Measurements from ENCODE around the gene RCAN1.
A peak's percentile ranks its signal among the peaks of the same experiment; 100 is the strongest.

RCAN1 gene

DNA sequence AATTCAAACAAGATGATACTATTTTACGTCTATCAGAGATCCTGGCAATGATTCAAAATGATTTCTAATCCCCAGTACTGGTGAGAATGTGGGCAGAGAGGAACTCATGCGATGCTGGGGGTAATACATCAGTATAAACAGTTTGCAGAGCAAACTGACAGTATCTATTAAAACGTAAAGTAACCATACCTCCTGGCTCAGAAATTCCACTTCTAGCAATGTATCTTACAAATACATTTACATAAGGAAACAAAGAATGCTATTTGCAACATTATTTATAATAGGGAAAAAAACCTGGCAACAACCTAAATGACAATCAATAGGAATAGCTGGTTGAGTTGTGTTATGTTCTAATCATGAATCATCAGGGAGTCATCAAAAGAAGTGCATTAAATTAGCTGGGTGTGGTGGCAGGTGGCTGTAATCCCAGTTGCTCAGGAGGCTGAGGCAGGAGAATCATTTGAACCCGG lies 15.9 kb downstream of the RCAN1 start:
- DNase-seq (ENCODE audit: low spot score): no peak

DNA sequence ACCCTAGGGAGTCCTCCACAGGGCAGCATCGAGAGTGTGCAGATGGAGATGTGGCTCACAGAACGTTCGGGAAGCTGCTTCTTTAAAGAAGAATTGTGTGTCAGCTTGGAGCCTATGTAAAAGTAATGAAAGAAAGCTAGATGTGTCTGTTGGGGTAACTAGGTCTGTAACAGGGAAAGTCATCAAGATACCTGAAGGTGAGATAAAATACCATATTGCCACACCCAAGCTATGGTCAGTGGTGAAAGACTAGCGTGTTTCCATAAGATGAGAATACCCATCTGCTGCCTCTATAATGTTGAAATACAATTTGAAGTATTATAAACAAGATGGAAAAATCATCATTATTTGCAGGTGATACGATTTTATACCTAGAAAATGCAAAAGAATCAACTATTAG lies 17.5 kb downstream of the RCAN1 start:
- no peak for DNase-seq (ENCODE audit: low spot score)

DNA sequence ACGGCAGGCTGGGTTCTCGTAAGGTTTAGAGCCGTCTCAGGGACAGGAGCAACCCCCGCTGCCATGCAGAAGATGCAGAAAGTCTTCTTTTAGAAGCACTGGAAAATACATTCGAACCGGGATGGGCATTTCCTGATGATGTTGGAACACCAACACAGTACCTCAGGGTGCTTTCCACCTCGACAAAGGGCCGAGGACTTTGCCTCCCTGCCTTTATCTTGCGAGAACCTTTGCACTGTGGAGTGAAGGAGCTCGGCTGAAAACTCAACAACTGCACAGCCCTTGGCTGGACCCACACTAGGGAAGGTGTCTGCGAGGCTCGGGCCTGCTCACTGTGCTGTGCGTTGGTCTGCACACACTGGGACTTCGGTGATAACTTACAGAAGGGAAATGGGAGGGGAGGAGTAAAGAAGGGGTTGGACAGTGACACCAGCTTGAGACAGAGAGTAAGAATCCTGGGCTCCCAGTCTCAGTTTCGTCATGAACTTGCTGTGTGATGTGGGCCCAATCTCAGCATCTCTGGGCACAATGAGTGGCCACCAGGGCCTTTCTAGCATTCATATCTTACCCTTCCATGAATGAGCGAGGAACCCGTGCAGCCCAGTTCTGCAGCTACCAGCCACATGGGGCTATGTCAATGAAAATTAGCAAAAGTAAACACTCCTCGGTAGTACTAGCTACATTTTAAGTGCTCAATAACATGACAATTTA lies 18.2 kb downstream of the RCAN1 start:
- no peak for DNase-seq (ENCODE audit: low spot score)

DNA sequence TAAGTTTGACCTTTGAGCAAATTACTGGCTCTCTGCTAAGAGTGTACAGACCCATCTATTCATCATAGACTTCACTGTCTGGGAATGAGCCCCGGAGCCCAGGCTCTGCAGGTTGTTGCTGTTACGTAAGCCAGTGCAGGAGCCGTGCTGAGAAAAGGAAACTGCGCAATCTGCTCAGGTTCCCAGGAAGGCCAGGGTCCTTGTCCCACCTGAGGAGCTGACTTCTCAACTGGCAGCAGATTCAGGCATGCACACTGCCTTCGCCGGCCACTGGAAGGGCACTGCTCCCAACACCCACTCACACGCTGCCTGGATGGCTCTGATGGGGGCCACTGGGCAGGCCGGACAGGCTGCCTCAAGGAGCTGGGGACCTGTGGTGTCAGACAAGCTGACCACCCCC lies 19.5 kb downstream of the RCAN1 start:
- DNase-seq (ENCODE audit: low spot score): no peak

DNA sequence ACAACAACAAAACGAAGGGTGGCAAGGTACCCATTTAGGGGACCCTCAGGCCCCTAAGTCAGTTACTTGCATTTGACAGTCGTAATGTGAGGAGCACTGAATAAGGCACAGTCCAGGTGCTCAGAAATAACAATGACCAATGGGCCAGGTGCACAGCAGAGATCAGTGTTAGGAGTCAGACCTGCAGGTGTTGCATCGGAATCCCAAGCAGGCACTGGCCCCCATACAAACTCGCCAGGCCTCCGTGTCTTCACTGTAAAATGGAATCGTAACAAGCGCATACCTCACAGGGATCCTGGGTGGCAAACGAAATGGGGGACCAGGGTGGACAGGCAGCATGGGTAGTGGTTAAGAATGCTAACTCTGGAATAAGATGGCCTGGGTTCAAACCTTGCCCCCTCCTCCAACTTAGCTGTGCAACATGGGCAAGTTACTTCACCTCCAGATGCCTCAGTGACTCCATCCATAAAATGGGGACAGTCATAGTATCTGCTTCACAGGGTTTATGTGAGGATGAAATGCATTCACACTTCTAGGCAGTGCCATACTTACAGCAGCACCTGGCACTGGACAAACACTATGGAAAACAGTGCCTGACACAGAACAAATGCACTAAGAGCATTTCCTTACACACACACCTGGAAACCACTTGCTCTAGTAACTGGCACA lies 20.2 kb downstream of the RCAN1 start:
- DNase-seq (ENCODE audit: low spot score): no peak

DNA sequence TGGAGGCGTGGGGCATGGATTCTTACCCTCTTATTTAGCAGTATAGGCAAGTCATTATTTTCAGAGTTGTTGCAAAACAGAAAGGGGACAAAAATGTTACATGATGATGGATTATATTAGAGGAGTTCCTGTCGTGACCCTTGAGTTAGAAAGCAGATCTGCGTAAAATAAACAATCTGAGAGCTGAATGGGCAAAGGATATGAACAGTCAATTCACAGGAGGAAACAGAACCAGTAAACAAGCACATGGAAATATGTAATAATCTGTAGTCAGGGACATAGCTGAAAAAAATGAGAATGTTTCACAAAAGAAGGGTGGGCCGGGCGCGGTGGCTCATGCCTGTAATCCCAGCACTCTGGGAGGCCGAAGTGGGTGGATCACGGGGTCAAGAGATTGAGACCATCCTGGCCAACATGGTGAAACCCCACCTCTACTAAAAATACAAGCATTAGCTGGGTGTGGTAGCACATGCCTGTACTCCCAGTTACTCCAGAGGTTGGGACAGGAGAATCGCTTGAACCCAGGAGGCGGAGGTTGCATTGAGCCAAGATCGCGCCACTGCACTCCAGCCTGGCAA lies 20.9 kb downstream of the RCAN1 start:
- no peak for DNase-seq (ENCODE audit: low spot score)

DNA sequence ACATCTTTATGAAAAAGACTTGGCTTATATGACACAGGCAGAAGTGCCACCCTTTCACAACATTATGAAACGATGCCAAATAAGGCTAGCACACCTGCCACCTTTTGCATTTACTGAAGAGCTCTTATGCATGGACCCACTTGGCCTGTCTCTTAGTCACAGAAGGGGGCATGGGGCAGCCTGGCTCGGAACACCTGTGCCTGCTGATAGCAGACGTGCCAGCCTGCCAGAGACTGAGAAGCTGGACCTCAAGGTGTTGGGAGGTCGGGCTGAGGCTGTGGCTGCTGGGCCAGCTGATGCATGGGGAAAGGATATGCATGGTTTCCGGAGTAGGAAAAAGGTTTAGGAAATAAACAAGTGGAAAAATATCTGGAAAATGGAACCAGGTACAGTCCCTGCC lies 21.5 kb downstream of the RCAN1 start:
- no peak for DNase-seq (ENCODE audit: low spot score)

DNA sequence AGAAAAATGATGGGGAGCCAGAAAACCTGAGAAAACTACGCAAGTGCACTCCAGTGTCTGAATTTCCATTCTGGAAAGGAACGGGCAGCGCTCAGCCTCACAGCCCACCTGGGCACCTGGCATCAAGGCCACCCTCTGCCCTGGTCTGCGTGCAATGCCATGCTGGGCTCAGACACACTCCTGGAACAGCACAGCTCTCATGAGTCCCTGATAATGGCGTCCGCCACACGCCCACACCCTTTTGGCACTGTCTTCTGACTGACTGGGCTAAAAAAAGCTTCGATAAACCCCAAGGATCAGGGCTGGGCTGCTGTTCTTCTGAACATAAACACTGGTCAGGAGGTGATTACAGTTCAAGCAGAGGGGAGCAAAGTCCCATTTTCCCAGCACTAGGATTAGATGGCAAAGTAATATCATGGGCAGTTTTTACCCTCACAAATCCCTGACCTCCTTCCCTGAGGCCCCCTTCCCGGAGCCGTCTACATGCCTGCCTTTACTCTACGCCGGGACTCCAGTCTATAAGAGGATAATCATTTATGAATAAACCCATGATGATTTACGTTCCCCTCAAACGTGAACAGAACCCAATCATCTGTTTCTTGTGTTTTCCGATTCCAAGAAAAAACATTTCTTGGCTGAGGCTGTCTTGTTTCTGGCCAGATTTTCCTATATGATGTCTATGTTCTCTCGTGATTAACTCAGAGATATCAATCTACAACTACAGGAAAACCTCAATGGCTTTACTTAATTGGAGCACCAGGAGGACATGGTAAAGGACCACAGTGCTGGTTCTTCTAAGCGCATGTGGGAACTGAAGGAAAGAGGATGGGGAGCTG lies 22.6 kb downstream of the RCAN1 start:
- no peak for DNase-seq (ENCODE audit: low spot score)

DNA sequence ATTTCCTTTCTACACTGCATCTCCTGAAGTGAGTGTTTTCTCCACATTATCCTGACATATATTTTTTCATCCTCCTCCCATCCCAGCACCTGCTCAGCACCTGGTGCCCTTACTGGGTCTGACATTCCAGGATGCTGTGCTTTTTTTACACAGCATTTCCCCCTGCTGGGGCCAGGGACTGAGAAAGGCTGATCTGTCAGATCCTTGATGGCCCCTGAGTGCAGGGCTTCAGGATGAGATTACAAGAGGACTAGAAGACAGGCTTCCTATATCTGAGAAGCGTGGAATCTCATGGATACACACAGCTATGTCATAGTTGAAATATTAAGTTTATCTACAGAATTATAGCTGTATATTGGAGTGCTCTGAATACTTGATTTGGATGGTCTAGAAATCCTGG lies 24.4 kb downstream of the RCAN1 start:
- no peak for DNase-seq (ENCODE audit: low spot score)

DNA sequence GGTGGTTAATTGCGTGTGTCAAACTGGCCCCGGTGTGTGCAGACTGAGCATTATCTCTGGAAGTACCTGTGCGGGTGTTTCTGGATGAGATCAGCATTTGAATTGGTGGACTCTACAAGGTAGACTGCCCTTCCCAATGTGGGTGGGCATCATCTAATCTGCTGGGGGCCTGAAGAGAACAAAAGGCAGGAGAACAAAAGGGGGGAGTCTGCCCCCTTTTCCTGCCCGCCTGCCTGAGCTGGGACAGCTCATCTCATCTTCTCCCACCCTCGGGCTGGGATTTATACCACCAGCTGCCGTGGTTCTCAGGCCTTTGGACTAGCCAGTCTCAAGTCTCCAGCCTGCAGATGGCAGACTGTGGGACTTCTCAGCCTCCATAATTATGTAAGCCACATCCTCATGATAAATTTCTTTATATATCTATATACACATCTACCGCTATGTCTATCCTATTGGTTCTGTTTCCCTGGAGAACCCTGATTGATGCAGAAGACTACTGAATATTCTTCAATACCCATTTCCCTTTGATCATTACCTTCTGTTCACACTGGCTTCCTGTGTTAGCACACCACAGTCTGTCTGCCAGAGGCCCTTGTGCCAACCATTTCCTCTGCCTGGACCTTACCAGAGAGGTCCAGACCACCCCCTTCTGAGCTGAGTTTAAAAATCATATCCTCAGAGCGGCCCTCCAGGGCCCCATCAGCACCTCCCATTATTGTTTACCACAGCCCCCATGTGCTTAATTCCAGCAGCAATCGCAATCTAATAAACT lies 25.2 kb downstream of the RCAN1 start:
- DNase-seq (ENCODE audit: low spot score): no peak

DNA sequence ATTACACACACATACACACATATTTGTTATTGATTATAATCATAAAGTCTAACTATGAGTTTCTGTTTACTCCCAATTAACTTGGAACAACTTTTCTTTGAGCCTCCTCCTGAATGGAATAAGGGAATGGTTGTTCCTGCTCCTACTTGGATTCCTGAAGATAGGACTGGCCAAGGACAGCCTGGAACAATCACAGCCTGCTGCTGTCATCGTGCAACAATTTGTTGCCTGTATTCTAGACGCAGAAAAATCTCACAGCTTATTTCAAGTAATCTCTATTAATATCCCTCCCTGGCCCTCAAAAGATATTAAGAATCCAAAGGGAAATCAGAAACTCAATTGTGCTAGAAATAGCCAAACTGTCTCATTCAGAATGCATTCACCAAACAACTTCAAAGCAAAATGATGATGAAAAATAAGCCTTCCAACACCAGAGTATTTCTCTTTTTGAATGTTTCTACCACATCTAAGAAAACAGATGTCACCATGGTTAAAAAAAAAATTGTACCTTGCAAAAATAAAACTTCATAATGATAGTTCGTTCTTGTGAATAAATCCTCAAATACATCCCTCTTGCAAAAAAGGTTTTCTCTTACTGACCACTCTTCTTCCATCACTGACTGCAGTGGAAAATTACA lies 30.9 kb downstream of the RCAN1 start:
- peak; percentile 32 for DNase-seq (ENCODE audit: low spot score)

DNA sequence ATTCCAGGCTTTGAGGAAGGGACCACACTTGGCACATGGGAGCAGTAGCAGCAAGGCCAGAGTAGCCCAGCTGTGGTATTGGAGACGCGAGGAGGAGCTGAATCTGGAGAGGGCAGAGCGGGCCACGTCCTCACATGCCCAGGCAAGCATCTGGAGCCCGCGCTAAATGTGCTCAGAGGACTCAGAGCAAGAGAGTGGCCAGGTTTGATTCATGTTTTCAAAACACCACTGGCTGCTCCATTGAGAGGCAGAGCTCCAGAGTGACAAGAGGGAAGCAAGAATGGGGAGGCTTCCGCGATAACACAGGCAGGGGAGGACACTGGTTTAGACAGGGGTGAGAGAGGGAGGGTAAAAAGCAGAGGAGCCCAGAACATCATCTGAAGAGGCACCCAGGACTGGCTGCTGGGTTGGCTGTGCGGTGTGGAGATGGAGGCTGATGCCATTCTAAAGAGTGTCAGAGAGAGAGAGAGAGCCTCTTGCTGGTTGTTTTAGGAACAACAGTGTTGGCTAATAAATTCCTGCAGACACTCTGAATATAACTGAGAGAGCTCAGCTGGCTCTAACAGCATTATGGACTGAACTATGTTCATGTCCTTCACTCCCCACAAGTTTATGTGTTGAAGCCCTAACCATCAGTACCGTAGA lies 32.3 kb downstream of the RCAN1 start:
- peak; percentile 77 for DNase-seq (ENCODE audit: low spot score)

DNA sequence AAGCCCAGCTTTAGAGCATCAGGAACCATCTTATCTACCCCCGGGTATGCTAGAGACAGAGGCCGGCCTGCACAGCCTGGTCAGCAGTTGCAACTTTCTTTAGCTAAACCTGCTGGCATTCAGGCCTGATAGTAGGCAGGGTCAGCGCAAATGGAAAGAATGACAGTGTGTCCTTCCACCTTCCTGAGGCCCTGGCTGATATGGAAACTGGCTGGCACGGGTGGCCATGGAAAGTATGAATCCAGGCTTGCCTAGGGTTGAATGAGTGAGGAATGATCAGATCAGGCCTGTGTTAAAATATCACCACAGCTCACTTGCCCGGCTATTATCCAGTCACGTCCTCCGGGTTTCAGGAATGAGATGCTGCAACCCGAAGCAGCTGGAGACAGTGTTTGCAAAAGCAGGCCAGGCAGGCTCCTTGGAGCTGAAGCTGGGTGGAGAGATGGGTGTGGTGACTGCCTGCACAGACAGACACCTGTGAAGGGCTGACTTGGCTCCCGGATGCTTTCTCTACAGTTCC lies 34.7 kb downstream of the RCAN1 start:
- no peak for DNase-seq (ENCODE audit: low spot score)

DNA sequence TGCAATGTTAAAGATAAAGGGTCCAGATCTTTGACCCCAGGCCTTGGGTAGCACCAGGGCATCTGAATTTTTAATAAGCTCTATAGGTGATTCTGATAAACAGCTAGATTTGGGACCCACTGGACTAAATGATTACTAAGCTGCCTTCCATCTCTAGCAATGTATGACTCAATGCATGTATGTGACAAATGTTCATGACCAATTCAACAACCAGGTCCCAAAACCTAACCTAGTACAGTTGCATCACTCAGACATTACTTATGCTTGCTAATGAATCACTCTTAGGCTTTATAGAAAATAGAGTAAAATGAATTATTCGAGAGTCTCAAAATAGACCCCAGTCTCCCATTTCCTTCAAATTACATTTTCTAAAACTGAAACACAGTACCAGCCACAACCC lies 35.5 kb downstream of the RCAN1 start:
- DNase-seq (ENCODE audit: low spot score): peak; percentile 73

DNA sequence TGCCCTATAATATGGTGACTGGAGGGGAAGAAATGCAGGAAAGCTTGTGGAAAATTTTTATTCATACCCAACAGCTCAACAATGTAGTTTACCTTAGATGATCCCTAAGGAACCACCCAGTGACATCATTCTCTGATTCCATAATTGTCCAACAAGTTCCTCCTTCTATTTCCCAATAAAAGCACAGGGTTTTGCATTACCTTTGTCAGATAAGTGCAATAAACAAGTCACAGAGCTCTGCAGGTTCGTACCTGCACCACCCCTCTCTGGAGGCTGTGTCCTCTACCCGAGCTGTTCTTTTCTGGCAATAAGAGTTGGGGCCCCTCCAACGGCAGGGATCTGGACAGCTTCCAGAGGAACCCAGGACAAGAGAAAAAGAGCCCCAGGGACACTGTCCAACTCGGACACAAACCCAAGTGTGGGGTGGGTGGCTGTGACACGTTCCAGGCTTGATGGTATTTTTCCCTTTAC lies 38.8 kb downstream of the RCAN1 start:
- DNase-seq (ENCODE audit: low spot score): peak; percentile 51

DNA sequence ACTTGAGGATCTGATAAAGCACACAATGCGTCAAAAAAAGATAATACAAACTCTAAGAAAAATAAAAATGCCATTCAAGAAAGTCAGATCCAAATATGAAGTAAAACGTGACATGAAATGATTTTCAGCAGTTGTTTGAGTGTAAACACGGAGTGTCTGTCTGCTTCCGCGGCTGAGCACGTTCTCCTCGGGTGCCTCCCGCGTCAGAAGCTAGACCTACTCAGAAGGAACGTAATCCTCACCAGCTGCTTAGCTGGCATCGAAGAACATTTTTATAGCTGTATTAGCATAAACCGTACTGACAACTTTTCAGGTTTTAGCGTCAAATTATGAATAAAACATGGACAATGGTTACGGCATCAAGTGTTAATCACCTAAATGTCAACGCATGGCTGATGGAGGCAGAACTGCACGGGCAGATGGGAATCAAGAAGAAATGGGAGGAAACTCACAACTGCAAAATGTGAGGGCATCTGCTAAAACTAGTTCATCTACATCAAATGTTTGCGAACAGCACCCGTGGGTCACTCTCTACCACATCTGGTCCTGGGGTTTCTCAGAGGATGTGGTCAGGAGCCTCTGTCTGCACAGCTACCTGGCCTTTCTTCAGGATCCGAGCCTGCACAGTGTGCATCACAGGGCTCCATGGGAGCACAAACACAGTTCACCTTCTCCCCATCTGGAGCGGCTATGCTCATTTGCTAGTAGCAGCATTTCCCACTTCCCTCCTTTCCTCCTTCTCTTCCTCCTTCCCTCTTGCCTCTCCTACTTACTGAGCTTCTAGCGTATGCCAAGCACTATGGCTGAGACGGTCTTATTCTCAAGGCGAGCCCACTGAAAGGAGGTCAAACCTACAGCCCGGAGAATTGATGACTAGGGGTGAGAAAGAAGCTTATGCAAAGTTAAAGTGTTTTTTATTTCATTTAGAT lies 40.0 kb downstream of the RCAN1 start:
- no peak for DNase-seq (ENCODE audit: low spot score)

DNA sequence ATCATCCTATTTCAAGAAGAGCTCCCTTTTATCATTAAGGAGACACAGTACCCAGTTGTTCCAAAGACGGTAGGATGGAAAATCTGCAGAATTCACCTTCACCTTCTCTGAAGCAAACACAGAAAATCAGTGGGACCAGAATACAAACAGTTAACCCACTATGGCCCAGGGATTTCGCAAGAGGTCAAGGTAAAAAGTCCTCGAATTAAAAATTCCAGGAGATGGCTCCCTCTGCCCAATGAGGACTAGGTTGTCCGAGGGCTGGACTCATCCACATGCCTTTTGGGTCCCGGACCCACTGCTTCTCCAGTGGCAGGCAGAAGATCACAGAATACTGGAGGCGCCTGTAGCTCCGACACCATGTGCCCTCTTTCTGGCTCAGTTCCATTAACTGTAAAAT lies 42.9 kb downstream of the RCAN1 start:
- DNase-seq (ENCODE audit: low spot score): no peak

DNA sequence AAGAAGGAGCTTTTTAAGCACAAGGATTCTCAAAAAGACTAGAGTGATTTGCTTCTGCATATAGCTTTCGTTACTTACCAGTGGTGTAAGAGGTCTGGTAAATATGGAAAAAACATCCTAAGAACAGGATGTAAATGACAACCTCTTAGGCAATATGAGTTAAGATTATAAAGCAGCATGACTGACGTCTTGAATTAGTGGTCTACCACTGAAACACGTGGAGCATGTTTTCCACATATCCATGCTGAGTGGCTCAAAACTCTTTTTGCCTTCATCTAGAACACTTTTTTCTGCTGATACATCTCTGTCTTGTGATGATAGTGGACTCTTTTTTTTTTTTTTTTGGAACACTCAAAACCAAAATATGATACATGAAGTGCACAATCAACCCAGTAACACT lies 44.6 kb downstream of the RCAN1 start:
- no peak for DNase-seq (ENCODE audit: low spot score)

DNA sequence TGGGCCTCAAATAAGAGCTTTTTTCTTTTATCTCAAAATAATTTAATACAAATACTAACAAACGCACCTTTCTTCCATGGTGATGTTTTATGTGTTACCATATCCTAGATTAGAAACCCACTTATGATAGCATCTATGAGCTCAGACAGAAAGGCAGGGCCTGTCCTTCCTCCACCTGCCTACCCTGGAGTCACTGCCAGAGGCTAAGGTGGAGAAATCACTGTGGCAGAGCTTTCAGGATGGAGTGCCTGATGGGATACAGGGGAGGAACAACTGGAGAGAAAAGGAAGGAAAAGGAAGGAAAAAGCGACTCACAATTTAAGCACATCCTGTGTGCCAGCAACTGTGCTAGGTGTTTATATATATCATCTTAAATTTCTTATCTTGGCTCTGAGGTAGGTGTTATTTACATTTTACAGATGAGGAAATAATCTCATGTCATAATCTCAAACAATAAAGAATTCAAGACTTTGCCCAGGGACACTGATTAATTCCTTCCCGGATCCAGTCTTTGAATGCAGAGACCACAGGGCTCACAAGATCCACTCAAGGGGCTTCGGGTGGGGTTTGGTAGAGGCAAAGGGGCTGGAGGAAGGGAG lies 45.4 kb downstream of the RCAN1 start:
- DNase-seq (ENCODE audit: low spot score): no peak
